Spleen (tissue), 11 donors: ENCODE results near the gene CLPX. TPM values are rescaled to one million over a fixed set of nuclear protein-coding genes. Genes with fewer than 3 reads are reported as not detected.

ENCODE experiments used
- DNase-seq: peaks from one replicate; pipeline ENCODE4 v3.0.0-alpha.2; 2020
- H3K27ac ChIP-seq, 8 donors: fragments of 200-600 bp; sonication (generic) in 7 of 8; 1 replicate in 4 of 8; 2 replicates in 4 of 8; pipeline versions ENCODE4 v1.5.0 to v1.8.0; 2016 to 2021; ENCODE audit warnings: inconsistent platforms in 4 of 8, mild to moderate bottlenecking in 4 of 8, moderate library complexity in 1 of 8
- H3K27me3 ChIP-seq, 7 donors: fragments of 200-600 bp; sonication (generic) in 6 of 7; replicated peaks in 1 of 7; 1 replicate in 4 of 7; 2 replicates in 3 of 7; pipeline versions ENCODE4 v1.5.0 to v1.8.0; 2016 to 2021; ENCODE audit warnings: inconsistent platforms in 3 of 7, mild to moderate bottlenecking in 1 of 7
- H3K36me3 ChIP-seq, 6 donors: fragments of 200-600 bp; sonication (generic) in 5 of 6; 1 replicate in 4 of 6; 2 replicates in 2 of 6; pipeline versions ENCODE4 v1.5.0 to v1.8.0; 2016 to 2021; ENCODE audit warnings: inconsistent platforms in 2 of 6
- H3K4me1 ChIP-seq, 6 donors: fragments of 200-600 bp; sonication (generic) in 5 of 6; 1 replicate in 3 of 6; 2 replicates in 3 of 6; pipeline versions ENCODE4 v1.5.0 to v1.8.0; 2016 to 2021; ENCODE audit warnings: inconsistent platforms in 3 of 6
- H3K4me3 ChIP-seq, 8 donors: fragments of 200-600 bp; sonication (generic) in 7 of 8; 1 replicate in 4 of 8; 2 replicates in 4 of 8; pipeline versions ENCODE4 v1.5.0 to v1.8.0; 2016 to 2021; ENCODE audit warnings: inconsistent platforms in 4 of 8, mild to moderate bottlenecking in 4 of 8, moderate library complexity in 2 of 8
- H3K9me3 ChIP-seq, 8 donors: fragments of 200-600 bp; sonication (generic) in 7 of 8; 1 replicate in 4 of 8; 2 replicates in 4 of 8; pipeline versions ENCODE4 v1.5.0 to v1.8.0; 2016 to 2021; ENCODE audit warnings: inconsistent platforms in 4 of 8
- CTCF ChIP-seq, 11 experiments: fragments of 200-600 bp in 7 of 11; fragments of 450-650 bp in 4 of 11; sonication (generic) in 4 of 11; IDR thresholded peaks in 8 of 11; conservative IDR thresholded peaks in 3 of 11; 1 replicate in 7 of 11; 2 replicates in 4 of 11; pipeline versions ENCODE4 v1.4.0 to v1.8.0; 2016 to 2021; ENCODE audit warnings: antibody characterized with exemption in 11 of 11, inconsistent platforms in 4 of 11, mild to moderate bottlenecking in 1 of 11
- POLR2A ChIP-seq, 3 donors: fragments of 450-650 bp; IDR thresholded peaks; one replicate each; pipeline ENCODE4 v1.5.1; 2017; ENCODE audit warnings: antibody characterized with exemption in 3 of 3, mild to moderate bottlenecking in 1 of 3
- POLR2AphosphoS5 ChIP-seq, 3 donors: sonication (generic); formaldehyde crosslinking; IDR thresholded peaks; one replicate each; pipeline ENCODE4 v1.5.1; 2017; ENCODE audit warnings: antibody characterized with exemption in 3 of 3
- WGBS, 5 donors: extraction: QIAGEN DNeasy Blood & Tissue Kit in 3 of 5; methylation state at CpG; one replicate each; pipeline versions ENCODE4 v1.1.5 to v1.1.7; 2013 to 2018; 5-methylcytosine and 5-hydroxymethylcytosine counted together
- intact Hi-C: fragments of 100-400 bp; cut with DNase I; formaldehyde crosslinking; loops from one replicate; pipeline ENCODE4 v1.15.0; 2023; ENCODE audit warnings: low total_unique reads
- polyA plus RNA-seq, 3 donors: library from polyadenylated mRNA; stranded (reverse); fragments of 200-250 nt; gene quantifications; one replicate each; pipeline ENCODE4 v1.2.1, GENCODE V29; 2013
- total RNA-seq, 7 donors: library from RNA; depleted of rRNA in 3 of 7; stranded (reverse); fragments of >200 nt in 3 of 7; fragmentation: NEBNext Ultra II Directional in 4 of 7; extraction: Animal tissue kit (Norgen Biotek cat#: 25700) in 4 of 7; gene quantifications; one replicate each; pipeline versions ENCODE4 v1.1.0 to v1.2.1, GENCODE V29; 2016 to 2021
- donor health status: healthy with polysubstance abuse.
- donor health status: DM: no; HTN: no; CAD: no; lungs with moderate emphysema.
- donor health status: DM: no; HTN: no; CAD: no.
- donor health status: Bipolar disorder and iron deficiency.
- donor health status: healthy.
- donor health status: DM: no; HTN: no; CAD: no.
- donor health status: DM: yes; HTN: yes; CAD: no.

Gene CLPX
- total and polyA plus RNA-seq, 10 donors: 9.5 to 58.3 (median 50.2) TPM

DNA sequence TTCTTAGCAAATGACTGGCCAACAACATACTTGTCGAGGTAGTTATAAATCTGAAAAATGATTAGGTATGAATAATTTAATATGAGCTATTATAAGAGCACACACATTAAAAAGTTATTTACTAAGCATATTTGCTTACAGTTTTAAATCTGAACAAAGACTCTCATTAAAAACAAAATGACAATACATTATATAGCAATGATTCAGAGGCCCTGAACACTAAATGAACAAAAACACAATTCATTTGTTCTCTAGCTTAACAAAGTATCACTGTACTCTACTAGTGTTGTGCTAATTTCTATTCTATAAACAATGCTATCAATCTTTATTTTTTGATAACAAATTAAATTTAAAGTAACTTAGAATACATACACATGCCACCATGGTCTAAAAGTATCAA, 21.0 kb downstream of the CLPX start:
- Histone ChIP-seq H3K9me3 (no peaks in the 10 kb centered on the region), H3K4me1 (peaks cover 0 to 4% (median 0%) of the 10 kb centered on the region in 6 donors), H3K4me3 (no peak overlapping the region), H3K36me3 (peaks cover 0 to 95% (median 48%) of the 10 kb centered on the region in 6 donors), H3K27me3 (no peaks in the 10 kb centered on the region), H3K27ac (no peak overlapping the region)
- 79 to 91% (median 89%) methylated on average over 1 of the region's 1 CpG for WGBS, 5 donors
- no peak for DNase-seq
- TF ChIP-seq CTCF (IDR thresholded peaks at IDR 0.05 in 8 of 11, conservative IDR thresholded peaks at IDR 0.05 in 3 of 11) (no peak), POLR2AphosphoS5 (IDR thresholded peaks at IDR 0.05) (no peak), POLR2A (IDR thresholded peaks at IDR 0.05) (no peak)
- intact Hi-C loops: no loop called here

DNA sequence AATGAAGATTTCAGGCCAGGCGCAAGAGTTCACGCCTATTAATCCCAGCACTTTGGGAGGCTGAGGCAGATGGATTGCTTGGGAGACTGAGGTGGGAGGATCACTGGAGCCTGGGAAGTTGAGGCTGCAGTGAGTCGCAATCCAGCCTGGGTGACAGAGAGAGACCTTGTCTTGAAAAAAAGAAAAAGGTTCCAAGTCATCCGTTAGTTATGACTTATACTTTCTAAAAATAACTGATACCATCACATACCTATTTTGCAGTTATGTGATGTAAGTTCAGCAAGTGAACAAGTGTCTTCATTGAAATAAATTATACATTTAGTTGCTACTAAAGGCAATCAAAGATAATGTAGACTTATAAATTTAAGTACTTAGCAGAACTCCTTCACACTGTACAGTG, 22.1 kb downstream of the CLPX start:
- H3K4me1 ChIP-seq: peaks cover 0 to 4% (median 0%) of the 10 kb centered on the region in 6 donors
- no peak overlapping the region for H3K4me3 ChIP-seq
- H3K27ac ChIP-seq: no peak overlapping the region
- no peak for TF ChIP-seq CTCF (IDR thresholded peaks at IDR 0.05 in 8 of 11, conservative IDR thresholded peaks at IDR 0.05 in 3 of 11)
- TF ChIP-seq POLR2A (IDR thresholded peaks at IDR 0.05): no peak
- TF ChIP-seq POLR2AphosphoS5 (IDR thresholded peaks at IDR 0.05): no peak
- intact Hi-C loops: no loop called here
- H3K27me3 ChIP-seq: no peaks in the 10 kb centered on the region
- WGBS, 5 donors: 88 to 94% (median 92%) methylated on average over 4 of the region's 4 CpGs
- DNase-seq: no peak
- peaks cover 0 to 99% (median 54%) of the 10 kb centered on the region in 6 donors for H3K36me3 ChIP-seq
- H3K9me3 ChIP-seq: no peaks in the 10 kb centered on the region

DNA sequence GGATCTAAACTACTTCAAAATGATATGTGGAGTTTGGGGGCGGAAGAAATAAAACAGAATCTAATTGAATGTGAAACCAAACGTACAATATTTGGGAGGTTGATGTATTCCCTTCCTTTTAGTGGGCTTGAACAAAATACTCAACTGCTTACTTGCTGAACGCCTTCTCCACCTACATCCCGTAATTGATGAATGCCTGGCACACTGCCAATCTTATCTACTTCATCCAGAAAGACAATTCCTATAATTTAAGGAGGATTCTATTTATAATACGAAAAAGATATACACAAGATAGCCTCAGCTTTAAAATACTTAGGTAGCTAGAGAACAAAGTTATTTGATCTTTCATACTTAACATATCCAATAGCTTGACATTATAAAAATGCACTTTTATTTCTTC, 28.4 kb downstream of the CLPX start:
- Histone ChIP-seq H3K27ac (no peak overlapping the region), H3K4me3 (no peak overlapping the region), H3K36me3 (peaks cover 0 to 99% (median 75%) of the 10 kb centered on the region in 6 donors), H3K27me3 (no peaks in the 10 kb centered on the region), H3K9me3 (no peaks in the 10 kb centered on the region), H3K4me1 (no peaks in the 10 kb centered on the region)
- TF ChIP-seq POLR2A (IDR thresholded peaks at IDR 0.05): no peak
- TF ChIP-seq POLR2AphosphoS5 (IDR thresholded peaks at IDR 0.05): no peak
- TF ChIP-seq CTCF (IDR thresholded peaks at IDR 0.05 in 8 of 11, conservative IDR thresholded peaks at IDR 0.05 in 3 of 11): no peak
- 76 to 90% (median 83%) methylated on average over 5 of the region's 5 CpGs for WGBS, 5 donors
- no peak for DNase-seq
- intact Hi-C loops: no loop called here

DNA sequence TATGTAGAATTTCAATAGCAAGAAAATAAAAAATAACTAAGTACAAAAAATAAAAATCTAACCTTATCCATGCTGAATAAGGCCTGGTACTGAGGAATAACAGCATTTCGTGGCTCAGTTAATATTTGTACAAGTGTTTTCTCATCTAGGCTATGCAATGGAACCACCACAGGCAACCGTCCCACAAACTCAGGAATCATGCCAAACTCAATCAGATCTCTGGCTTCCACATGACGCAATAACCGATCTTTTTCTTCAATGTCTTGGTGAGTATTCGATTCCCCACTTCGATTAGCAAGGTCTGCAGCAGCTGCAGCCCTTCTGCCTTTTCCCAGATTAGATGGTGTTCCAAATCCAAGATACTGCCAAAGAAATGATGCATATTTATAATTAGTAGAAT, 30.4 kb downstream of the CLPX start:
- Histone ChIP-seq H3K27me3 (no peaks in the 10 kb centered on the region), H3K27ac (no peak overlapping the region), H3K4me3 (no peak overlapping the region), H3K36me3 (peaks cover 0 to 100% (median 92%) of the 10 kb centered on the region in 6 donors), H3K4me1 (no peaks in the 10 kb centered on the region), H3K9me3 (no peaks in the 10 kb centered on the region)
- TF ChIP-seq POLR2AphosphoS5 (IDR thresholded peaks at IDR 0.05): no peak
- TF ChIP-seq CTCF (IDR thresholded peaks at IDR 0.05 in 8 of 11, conservative IDR thresholded peaks at IDR 0.05 in 3 of 11): no peak
- TF ChIP-seq POLR2A (IDR thresholded peaks at IDR 0.05): no peak
- WGBS, 5 donors: 86 to 98% (median 91%) methylated on average over 6 of the region's 6 CpGs
- no peak for DNase-seq
- intact Hi-C loops: no loop called here
